HCT116 (cell line): Measurements from ENCODE around the gene WWTR1. TPM values are rescaled to one million over a fixed set of nuclear protein-coding genes. Genes with fewer than 3 reads are reported as not detected.

Experiments used
- ATAC-seq: fragments of 200-7000 bp; cut with Tn5 transposase; 2 replicates; pipeline ENCODE4 v1.9.1; 2020; ENCODE audit warnings: mild to moderate bottlenecking, moderate library complexity
- BruUV-seq: library from RNA; stranded (reverse); fragments of 400-500 nt; replicated peaks from 2 replicates; lab custom pipeline; 2021; lab: Mats Ljungman, UMichigan
- CTCF ChIA-PET: fragments of 300-600 bp; sonication (Branson Sonifier 250); formaldehyde crosslinking; loops from one replicate; lab custom pipeline; 2021; ENCODE audit warnings: antibody characterized with exemption; lab: Charles Lee
- POLR2A ChIA-PET: fragments of 300-600, 350-600 bp; sonication (Branson Sonifier 250); formaldehyde crosslinking; loops from one replicate; lab custom pipeline; 2021; ENCODE audit warnings: antibody characterized with exemption; lab: Charles Lee
- RAD21 ChIA-PET, 2 experiments: fragments of 300-600 bp; sonication (Branson Sonifier 250); formaldehyde crosslinking; loops; one replicate each; lab custom pipeline; 2023; ENCODE audit warnings: low total read pairs in 2 of 2; ENCODE audit not compliant: uncharacterized antibody in 2 of 2, unreplicated experiment in 2 of 2, low non-redundant PET in 1 of 2; lab: Charles Lee
- DNase-seq: peaks from one replicate; pipeline ENCODE4 v3.0.0-alpha.2; 2010; ENCODE audit warnings: low read depth, low spot score
- H2AFZ ChIP-seq: fragments of 200-600 bp; shearing (Covaris generic), sonication (generic); 2 replicates; pipeline ENCODE4 v1.6.1; 2017; ENCODE audit warnings: low read depth, mixed run types, mixed read lengths, antibody characterized with exemption, low read length; ENCODE audit not compliant: poor library complexity, severe bottlenecking
- H3K27ac ChIP-seq: 2 replicates; pipeline ENCODE4 v1.5.1; 2012; ENCODE audit warnings: low read depth, low read length
- H3K27me3 ChIP-seq: fragments of 200-600 bp; sonication (generic); 2 replicates; pipeline ENCODE4 v1.6.1; 2016; ENCODE audit warnings: mixed run types, low read length, mixed read lengths; ENCODE audit not compliant: insufficient read depth
- H3K36me3 ChIP-seq, 2 experiments: fragments of 200-500 bp in 1 of 2; fragments of 200-600 bp in 1 of 2; sonication (Bioruptor generic) in 1 of 2; sonication (generic) in 1 of 2; 2 replicates each; pipeline versions ENCODE4 v1.5.1 to v1.6.1; 2014 to 2016; ENCODE audit warnings: low read length in 2 of 2, inconsistent platforms in 1 of 2, mixed read lengths in 1 of 2, mixed run types in 1 of 2; ENCODE audit not compliant: insufficient read depth in 2 of 2, control insufficient read depth in 1 of 2
- H3K4me1 ChIP-seq, 2 experiments: fragments of 200-600 bp in 1 of 2; sonication (generic) in 1 of 2; 2 replicates each; pipeline versions ENCODE4 v1.5.1 to v1.6.1; 2012 to 2017; ENCODE audit warnings: low read length in 2 of 2, inconsistent platforms in 1 of 2, mild to moderate bottlenecking in 1 of 2, mixed read lengths in 1 of 2, mixed run types in 1 of 2, moderate library complexity in 1 of 2; ENCODE audit not compliant: insufficient read depth in 2 of 2, control insufficient read depth in 1 of 2
- H3K4me2 ChIP-seq: fragments of 200-600 bp; sonication (generic); 2 replicates; pipeline ENCODE4 v1.6.1; 2017; ENCODE audit warnings: mixed run types, low read length, mixed read lengths
- H3K4me3 ChIP-seq, 2 experiments: fragments of 200-600 bp in 1 of 2; sonication (generic) in 1 of 2; replicated peaks in 1 of 2; 2 replicates each; pipeline ENCODE4 v1.5.1; 2011 to 2016; ENCODE audit warnings: low read length in 2 of 2, control low read depth in 1 of 2, low read depth in 1 of 2, mild to moderate bottlenecking in 1 of 2, mixed read lengths in 1 of 2, mixed run types in 1 of 2
- H3K79me2 ChIP-seq: fragments of 200-600 bp; sonication (generic); 2 replicates; pipeline ENCODE4 v1.6.1; 2017; ENCODE audit warnings: mild to moderate bottlenecking, mixed run types, low read length, moderate library complexity, mixed read lengths; ENCODE audit not compliant: insufficient read depth
- H3K9ac ChIP-seq: fragments of 200-600 bp; sonication (generic); 2 replicates; pipeline ENCODE4 v1.6.1; 2016; ENCODE audit warnings: low read length, mixed read lengths
- H3K9me2 ChIP-seq: fragments of 200-600 bp; sonication (generic), shearing (Covaris generic); 2 replicates; pipeline ENCODE4 v1.6.1; 2017; ENCODE audit warnings: mixed run types, mild to moderate bottlenecking, moderate library complexity; ENCODE audit not compliant: insufficient read depth
- H3K9me3 ChIP-seq, 2 experiments: fragments of 200-500 bp in 1 of 2; fragments of 200-600 bp in 1 of 2; sonication (Bioruptor generic) in 1 of 2; sonication (generic) in 1 of 2; 2 replicates each; pipeline ENCODE4 v1.6.1; 2014 to 2017; ENCODE audit warnings: low read length in 2 of 2, mixed read lengths in 2 of 2, inconsistent platforms in 1 of 2, low read depth in 1 of 2, mild to moderate bottlenecking in 1 of 2, mixed run types in 1 of 2, moderate library complexity in 1 of 2; ENCODE audit not compliant: control insufficient read depth in 1 of 2, insufficient read depth in 1 of 2
- H4K20me1 ChIP-seq: fragments of 200-600 bp; sonication (generic), shearing (Covaris generic); 2 replicates; pipeline ENCODE4 v1.6.1; 2017; ENCODE audit warnings: mixed run types, mild to moderate bottlenecking, moderate library complexity; ENCODE audit not compliant: insufficient read depth
- CEBPB ChIP-seq: IDR thresholded peaks from 2 replicates; pipeline ENCODE4 v1.6.1; 2012; ENCODE audit warnings: low read depth
- CTCF ChIP-seq, 3 experiments: fragments of 200-600 bp in 1 of 3; sonication (generic) in 1 of 3; IDR thresholded peaks in 2 of 3; conservative IDR thresholded peaks in 1 of 3; 2 replicates each; pipeline ENCODE4 v1.5.1; 2012 to 2017; ENCODE audit warnings: low read depth in 2 of 3, low read length in 2 of 3, antibody characterized with exemption in 1 of 3, borderline replicate concordance in 1 of 3, control low read depth in 1 of 3, mild to moderate bottlenecking in 1 of 3, mixed read lengths in 1 of 3, mixed run types in 1 of 3, moderate library complexity in 1 of 3; ENCODE audit not compliant: insufficient read depth in 1 of 3
- EGR1 ChIP-seq: IDR thresholded peaks from 2 replicates; pipeline ENCODE4 v1.6.1; 2012; ENCODE audit warnings: low read depth
- EZH2phosphoT487 ChIP-seq: fragments of 200-600 bp; IDR thresholded peaks from 2 replicates; pipeline ENCODE4 v1.6.1; 2018; ENCODE audit warnings: antibody characterized with exemption, borderline replicate concordance
- FOSL1 ChIP-seq: IDR thresholded peaks from 2 replicates; pipeline ENCODE4 v1.6.1; 2012; ENCODE audit warnings: low read depth
- MAX ChIP-seq: IDR thresholded peaks from 2 replicates; pipeline ENCODE4 v1.6.1; 2012
- POLR2A ChIP-seq: IDR thresholded peaks from 2 replicates; pipeline ENCODE4 v1.7.0; 2011; ENCODE audit warnings: borderline replicate concordance; ENCODE audit not compliant: insufficient read depth, insufficient read length; ENCODE audit errors: extremely low read depth
- POLR2AphosphoS5 ChIP-seq: IDR thresholded peaks from 2 replicates; pipeline ENCODE4 v1.6.1; 2011; ENCODE audit warnings: mild to moderate bottlenecking, low read depth, low read length, moderate library complexity
- RAD21 ChIP-seq: IDR thresholded peaks from 2 replicates; pipeline ENCODE4 v1.6.1; 2012; ENCODE audit warnings: low read depth, mild to moderate bottlenecking
- REST ChIP-seq: IDR thresholded peaks from 2 replicates; pipeline ENCODE4 v1.6.1; 2012; ENCODE audit warnings: low read depth
- SIN3A ChIP-seq: IDR thresholded peaks from 2 replicates; pipeline ENCODE4 v1.6.1; 2012; ENCODE audit warnings: low read depth
- SP1 ChIP-seq: IDR thresholded peaks from 2 replicates; pipeline ENCODE4 v1.6.1; 2012; ENCODE audit warnings: low read depth
- TCF7L2 ChIP-seq: IDR thresholded peaks from 2 replicates; pipeline ENCODE4 v1.7.0; 2011; ENCODE audit warnings: borderline replicate concordance, inconsistent platforms; ENCODE audit not compliant: insufficient read depth, insufficient read length; ENCODE audit errors: extremely low read depth
- YY1 ChIP-seq: IDR thresholded peaks from 2 replicates; pipeline ENCODE4 v1.6.1; 2011; ENCODE audit warnings: low read length, low read depth, moderate library complexity, mild to moderate bottlenecking; ENCODE audit not compliant: insufficient replicate concordance; ENCODE audit errors: extremely low read depth
- intact Hi-C: fragments of 100-400 bp; cut with micrococcal nuclease; formaldehyde crosslinking; loops from 2 replicates; pipeline ENCODE4 v1.10.0; 2022
- total RNA-seq: library from RNA; stranded (reverse); gene quantifications from one replicate; pipeline ENCODE4 v1.2.1, GENCODE V29; 2021; ENCODE audit not compliant: unreplicated experiment

Gene WWTR1
- total RNA-seq, 1 experiment from 2014 or later = 46.9 TPM

GRCh38 chr3:149567381-149567780 lies 90.4 kb downstream of the WWTR1 start:
- intact Hi-C loops = loop anchor here (5.0 kb wide), 1 partner anchor 185 kb away; the partner anchor contains the start of gene COMMD2
- H3K4me1 ChIP-seq = peaks cover 17 to 25% of the 10 kb centered on the region in 2 experiments
- H3K4me2 ChIP-seq = no peak overlapping the region
- ChIA-PET CTCF (interaction anchor here (0.8 to 3.9 kb wide), 6 partner anchors 11 to 204 kb away, joined by 3 to 28 read pairs (median 4); partner anchors contain the start of gene WWTR1), POLR2A (interaction anchor here (0.6 to 1.0 kb wide), 2 partner anchors 9 to 133 kb away, joined by 3 to 4 read pairs; no protein-coding TSS in a partner anchor), RAD21 (no interaction called here)
- no peak overlapping the region for H3K9ac ChIP-seq
- DNase-seq = no peak
- H3K36me3 ChIP-seq = 0 out of 4 replicates have a peak, but pooled peaks cover 0 to 5% of the 10 kb centered on the region in 2 experiments
- H3K27ac ChIP-seq = no peak overlapping the region
- no peak for TF ChIP-seq REST
- no peak for TF ChIP-seq POLR2A
- no peak for TF ChIP-seq MAX
- no peak for TF ChIP-seq YY1
- TF ChIP-seq CEBPB = no peak
- no peak for TF ChIP-seq FOSL1
- TF ChIP-seq CTCF (IDR thresholded peaks at IDR 0.05 in 2 of 3, conservative IDR thresholded peaks at IDR 0.05 in 1 of 3; ENCODE audit: borderline replicate concordance in 1 of 3, insufficient read depth in 1 of 3, low read depth in 2 of 3, low read length in 2 of 3) = no peak
- no peak for TF ChIP-seq RAD21
- TF ChIP-seq SIN3A = no peak
- TF ChIP-seq POLR2AphosphoS5 = no peak
- no peak for TF ChIP-seq TCF7L2
- no peak for TF ChIP-seq EGR1
- no peak for TF ChIP-seq SP1
- no peak for TF ChIP-seq EZH2phosphoT487
- no peak for ATAC-seq
- H3K9me2 ChIP-seq = no peaks in the 10 kb centered on the region
- no peaks in the 10 kb centered on the region for H3K9me3 ChIP-seq
- BruUV-seq = no TSS peak
- no peak overlapping the region for H2AFZ ChIP-seq
- no peak overlapping the region for H3K4me3 ChIP-seq
- peaks cover 21% of the 10 kb centered on the region for H3K79me2 ChIP-seq
- H3K27me3 ChIP-seq = no peaks in the 10 kb centered on the region
- no peaks in the 10 kb centered on the region for H4K20me1 ChIP-seq
